ENCODE data around the gene SPSB4.

The SPSB4 gene

GRCh38 chr3:141093397-141093796 is 42.2 kb downstream of the SPSB4 start:
- no peak for DNase-seq (ENCODE audit: extremely low spot score)
- no peak for TF ChIP-seq CTCF (IDR thresholded peaks at IDR 0.05; ENCODE audit: control extremely low read depth, extremely low read depth, low read depth, missing control alignments)
- CTCF ChIA-PET = interaction anchor here (1.0 to 1.4 kb wide), 3 partner anchors 10 to 17 kb away, joined by 3 to 6 read pairs (median 4); no protein-coding TSS in a partner anchor
- POLR2A ChIA-PET = no interaction called here

- TF ChIP-seq CTCF (IDR thresholded peaks at IDR 0.05; ENCODE audit: control extremely low read depth, extremely low read depth, low read depth, missing control alignments) = no peak
- POLR2A ChIA-PET = no interaction called here
- CTCF ChIA-PET = interaction anchor here (1.0 to 1.4 kb wide), 2 partner anchors 12 to 16 kb away, joined by 3 to 6 read pairs; no protein-coding TSS in a partner anchor
- no peak for DNase-seq (ENCODE audit: extremely low spot score)
Observed at GRCh38 chr3:141093971-141094684, 43.0 kb downstream of the SPSB4 start.

- ChIA-PET CTCF (interaction anchor here (1.0 to 3.4 kb wide), 2 partner anchors 11 to 15 kb away, joined by 4 to 13 read pairs; no protein-coding TSS in a partner anchor), POLR2A (no interaction called here)
- TF ChIP-seq CTCF (IDR thresholded peaks at IDR 0.05; ENCODE audit: control extremely low read depth, extremely low read depth, low read depth, missing control alignments) = no peak
- no peak for DNase-seq (ENCODE audit: extremely low spot score)
Observed at GRCh38 chr3:141094790-141095545, 43.8 kb downstream of the SPSB4 start.

GRCh38 chr3:141095546-141095937 is 44.4 kb downstream of the SPSB4 start:
- TF ChIP-seq CTCF (IDR thresholded peaks at IDR 0.05; ENCODE audit: control extremely low read depth, extremely low read depth, low read depth, missing control alignments) = no peak
- POLR2A ChIA-PET = no interaction called here
- CTCF ChIA-PET = interaction anchor here (1.0 to 3.4 kb wide), 3 partner anchors 10 to 83 kb away, joined by 4 to 13 read pairs (median 4); no protein-coding TSS in a partner anchor
- DNase-seq (ENCODE audit: extremely low spot score) = no peak

GRCh38 chr3:141096164-141096563 is 45.0 kb downstream of the SPSB4 start:
- CTCF ChIA-PET = interaction anchor here (1.0 to 3.4 kb wide), 3 partner anchors 10 to 84 kb away, joined by 4 to 13 read pairs (median 4); no protein-coding TSS in a partner anchor

More at GRCh38 chr3:141096164-141096563, 45.0 kb downstream of the SPSB4 start:
- TF ChIP-seq CTCF (IDR thresholded peaks at IDR 0.05; ENCODE audit: control extremely low read depth, extremely low read depth, low read depth, missing control alignments) = no peak
- DNase-seq (ENCODE audit: extremely low spot score) = no peak
- POLR2A ChIA-PET = no interaction called here

All from GM10248 (cell line).